HFF-Myc (cell line): ENCODE data around the gene TSHB.

Experiments
- DNase-seq: peaks from one replicate; pipeline ENCODE4 v3.0.0-alpha.2; 2011; ENCODE audit warnings: low read depth; ENCODE audit errors: extremely low read depth
- H3K4me3 ChIP-seq: replicated peaks from 2 replicates; pipeline ENCODE4 v1.5.1; 2011; ENCODE audit warnings: low read depth, mild to moderate bottlenecking, control low read depth, low read length
- CTCF ChIP-seq: IDR thresholded peaks from 2 replicates; pipeline ENCODE4 v1.5.1; 2012; ENCODE audit warnings: mild to moderate bottlenecking, low read depth, low read length, control low read depth; ENCODE audit errors: missing control alignments

Gene TSHB

GRCh38 chr1:115056395-115056798 lies 26.8 kb downstream of the TSHB start:
- TF ChIP-seq CTCF: no peak
- H3K4me3 ChIP-seq: no peak overlapping the region
- DNase-seq: no peak

- DNase-seq: no peak
- no peak for TF ChIP-seq CTCF
- no peak overlapping the region for H3K4me3 ChIP-seq
Measured at GRCh38 chr1:115057661-115058254, 28.1 kb downstream of the TSHB start.

- no peak for DNase-seq
- no peak for TF ChIP-seq CTCF
- no peak overlapping the region for H3K4me3 ChIP-seq
Measured at GRCh38 chr1:115059316-115059715, 29.7 kb downstream of the TSHB start.

GRCh38 chr1:115060501-115060900 lies 30.9 kb downstream of the TSHB start:
- no peak for DNase-seq
- TF ChIP-seq CTCF: no peak
- H3K4me3 ChIP-seq: no peak overlapping the region

- DNase-seq: no peak
- TF ChIP-seq CTCF: no peak
- H3K4me3 ChIP-seq: no peak overlapping the region
Measured at GRCh38 chr1:115062542-115063004, 32.9 kb downstream of the TSHB start.

GRCh38 chr1:115063228-115063901 lies 33.7 kb downstream of the TSHB start:
- DNase-seq: no peak
- no peak for TF ChIP-seq CTCF
- H3K4me3 ChIP-seq: no peak overlapping the region
